DND-41 (cell line): Measurements from ENCODE around the gene GPR132.

Experiments
- ATAC-seq: fragments of 200-7000 bp; cut with Tn5 transposase; 3 replicates; pipeline ENCODE4 v1.9.1; 2021; ENCODE audit warnings: low read depth; ENCODE audit not compliant: insufficient read depth
- DNase-seq: peaks from one replicate; pipeline ENCODE4 v3.0.0-alpha.2; 2020
- H2AFZ ChIP-seq: 2 replicates; pipeline ENCODE4 v1.6.0; 2012; ENCODE audit warnings: low read depth, low read length
- H3K27ac ChIP-seq: 2 replicates; pipeline ENCODE4 v1.5.1; 2012; ENCODE audit warnings: low read length, inconsistent platforms
- H3K27me3 ChIP-seq: fragments of 200-600 bp; sonication (generic); 2 replicates; pipeline ENCODE4 v1.6.0; 2012; ENCODE audit warnings: low read length, mild to moderate bottlenecking, inconsistent platforms; ENCODE audit not compliant: insufficient read depth, poor library complexity
- H3K36me3 ChIP-seq: 2 replicates; pipeline ENCODE4 v1.5.1; 2012; ENCODE audit warnings: low read length, inconsistent platforms; ENCODE audit not compliant: insufficient read depth
- H3K4me1 ChIP-seq: 2 replicates; pipeline ENCODE4 v1.5.1; 2012; ENCODE audit warnings: mild to moderate bottlenecking, low read length; ENCODE audit not compliant: insufficient read depth
- H3K4me2 ChIP-seq: 2 replicates; pipeline ENCODE4 v1.6.0; 2012; ENCODE audit warnings: mild to moderate bottlenecking, moderate library complexity, low read length, inconsistent platforms; ENCODE audit not compliant: insufficient read depth
- H3K4me3 ChIP-seq, 2 experiments: fragments of 200-600 bp in 1 of 2; shearing (Covaris generic) in 1 of 2; 2 replicates each; pipeline ENCODE4 v1.5.1; 2012 to 2016; ENCODE audit warnings: inconsistent platforms in 2 of 2, low read length in 2 of 2, mild to moderate bottlenecking in 2 of 2, low read depth in 1 of 2, moderate library complexity in 1 of 2
- H3K79me2 ChIP-seq: 2 replicates; pipeline ENCODE4 v1.6.0; 2012; ENCODE audit warnings: low read length, inconsistent platforms; ENCODE audit not compliant: insufficient read depth
- H3K9ac ChIP-seq: 2 replicates; pipeline ENCODE4 v1.6.0; 2012; ENCODE audit warnings: low read depth, mild to moderate bottlenecking, inconsistent platforms, low read length, moderate library complexity
- H3K9me3 ChIP-seq: 2 replicates; pipeline ENCODE4 v1.5.1; 2012; ENCODE audit warnings: low read length, moderate library complexity, mild to moderate bottlenecking, inconsistent platforms; ENCODE audit not compliant: insufficient read depth, severe bottlenecking
- H4K20me1 ChIP-seq: 2 replicates; pipeline ENCODE4 v1.6.0; 2012; ENCODE audit warnings: low read length; ENCODE audit not compliant: insufficient read depth
- EZH2 ChIP-seq: IDR thresholded peaks from 3 replicates; pipeline ENCODE4 v1.6.1; 2012; ENCODE audit warnings: borderline replicate concordance, low read depth, mild to moderate bottlenecking, moderate library complexity, low read length, inconsistent platforms; ENCODE audit not compliant: severe bottlenecking
- TF ChIP-seq, protein P1 (sequence below): IDR thresholded peaks from 2 replicates; pipeline ENCODE4 v1.5.1; 2012; ENCODE audit warnings: borderline replicate concordance, low read length, moderate library complexity, mild to moderate bottlenecking; ENCODE audit not compliant: poor library complexity, severe bottlenecking; ENCODE audit errors: extremely low read depth

GPR132 gene

DNA sequence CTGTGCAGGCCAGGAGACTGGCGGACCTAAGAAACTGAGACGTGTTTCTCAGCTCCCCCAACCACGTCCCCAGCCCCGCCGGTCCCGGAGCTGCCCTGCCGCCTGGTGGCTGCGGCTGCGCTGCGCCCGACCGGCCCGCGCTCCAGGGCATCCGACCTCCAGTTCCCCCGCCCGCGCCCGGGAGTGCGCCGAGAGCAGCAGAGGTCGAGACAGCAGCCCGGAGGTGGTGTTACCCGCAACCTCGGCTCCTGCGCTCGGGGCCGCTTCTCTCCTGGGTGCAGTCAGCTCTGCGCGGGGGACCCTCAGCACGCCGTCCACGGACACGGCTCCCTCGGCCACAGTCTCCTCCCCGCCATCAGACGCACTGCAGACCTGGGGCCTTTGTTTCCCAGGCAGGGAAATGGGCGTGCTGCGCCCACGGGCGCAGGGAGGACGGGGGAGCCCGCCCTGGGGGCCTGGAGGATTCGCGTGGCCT lies 21.6 kb upstream of the GPR132 start:
- H3K27ac ChIP-seq = no peak overlapping the region
- H3K27me3 ChIP-seq = no peaks in the 10 kb centered on the region
- peak; percentile 78 for ATAC-seq

DNA sequence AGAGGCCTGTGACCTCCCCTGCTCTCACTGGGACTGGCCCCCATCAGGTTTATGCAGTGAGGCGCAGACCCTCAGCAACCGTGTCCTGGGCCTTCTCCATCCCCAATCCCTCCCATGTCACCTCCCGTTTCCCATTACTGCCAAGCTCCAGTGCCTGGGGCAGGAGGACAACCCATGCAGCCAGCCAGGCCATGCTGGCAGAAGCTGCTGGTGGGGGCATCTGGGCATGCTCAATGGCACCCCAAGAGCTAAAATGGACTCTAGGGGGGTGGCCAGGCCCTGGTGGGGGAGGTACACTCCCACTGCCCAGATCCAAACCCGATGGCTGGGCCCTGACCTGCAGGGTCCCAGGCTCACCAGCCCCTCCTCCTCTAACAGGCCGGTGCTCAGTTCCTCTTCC lies 20.5 kb upstream of the GPR132 start:
- Histone ChIP-seq H3K27me3 (no peaks in the 10 kb centered on the region), H3K27ac (no peak overlapping the region), H3K4me3 (no peak overlapping the region), H2AFZ (no peak overlapping the region), H3K36me3 (no peaks in the 10 kb centered on the region), H4K20me1 (peaks cover 9% of the 10 kb centered on the region), H3K9me3 (no peaks in the 10 kb centered on the region), H3K4me1 (no peaks in the 10 kb centered on the region), H3K79me2 (no peaks in the 10 kb centered on the region), H3K4me2 (no peak overlapping the region), H3K9ac (no peak overlapping the region)
- DNase-seq (no peak), ATAC-seq (no peak)
- TF ChIP-seq EZH2 = no peak
- TF ChIP-seq, protein P1, sequence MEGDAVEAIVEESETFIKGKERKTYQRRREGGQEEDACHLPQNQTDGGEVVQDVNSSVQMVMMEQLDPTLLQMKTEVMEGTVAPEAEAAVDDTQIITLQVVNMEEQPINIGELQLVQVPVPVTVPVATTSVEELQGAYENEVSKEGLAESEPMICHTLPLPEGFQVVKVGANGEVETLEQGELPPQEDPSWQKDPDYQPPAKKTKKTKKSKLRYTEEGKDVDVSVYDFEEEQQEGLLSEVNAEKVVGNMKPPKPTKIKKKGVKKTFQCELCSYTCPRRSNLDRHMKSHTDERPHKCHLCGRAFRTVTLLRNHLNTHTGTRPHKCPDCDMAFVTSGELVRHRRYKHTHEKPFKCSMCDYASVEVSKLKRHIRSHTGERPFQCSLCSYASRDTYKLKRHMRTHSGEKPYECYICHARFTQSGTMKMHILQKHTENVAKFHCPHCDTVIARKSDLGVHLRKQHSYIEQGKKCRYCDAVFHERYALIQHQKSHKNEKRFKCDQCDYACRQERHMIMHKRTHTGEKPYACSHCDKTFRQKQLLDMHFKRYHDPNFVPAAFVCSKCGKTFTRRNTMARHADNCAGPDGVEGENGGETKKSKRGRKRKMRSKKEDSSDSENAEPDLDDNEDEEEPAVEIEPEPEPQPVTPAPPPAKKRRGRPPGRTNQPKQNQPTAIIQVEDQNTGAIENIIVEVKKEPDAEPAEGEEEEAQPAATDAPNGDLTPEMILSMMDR = no peak

More for the DNA sequence above, 21.6 kb upstream of the GPR132 start:
- peaks cover 9% of the 10 kb centered on the region for H4K20me1 ChIP-seq
- H3K36me3 ChIP-seq = no peaks in the 10 kb centered on the region
- no peaks in the 10 kb centered on the region for H3K9me3 ChIP-seq
- H3K4me2 ChIP-seq = no peak overlapping the region; the same call in 1 of the 2 replicates
- no peak overlapping the region for H3K4me3 ChIP-seq
- H3K9ac ChIP-seq = no peak overlapping the region
- no peaks in the 10 kb centered on the region for H3K4me1 ChIP-seq
- DNase-seq = peak; percentile 58
- no peaks in the 10 kb centered on the region for H3K79me2 ChIP-seq
- no peak for TF ChIP-seq EZH2
- TF ChIP-seq, protein P1 = peak; percentile 61
- H2AFZ ChIP-seq = no peak overlapping the region

DNA sequence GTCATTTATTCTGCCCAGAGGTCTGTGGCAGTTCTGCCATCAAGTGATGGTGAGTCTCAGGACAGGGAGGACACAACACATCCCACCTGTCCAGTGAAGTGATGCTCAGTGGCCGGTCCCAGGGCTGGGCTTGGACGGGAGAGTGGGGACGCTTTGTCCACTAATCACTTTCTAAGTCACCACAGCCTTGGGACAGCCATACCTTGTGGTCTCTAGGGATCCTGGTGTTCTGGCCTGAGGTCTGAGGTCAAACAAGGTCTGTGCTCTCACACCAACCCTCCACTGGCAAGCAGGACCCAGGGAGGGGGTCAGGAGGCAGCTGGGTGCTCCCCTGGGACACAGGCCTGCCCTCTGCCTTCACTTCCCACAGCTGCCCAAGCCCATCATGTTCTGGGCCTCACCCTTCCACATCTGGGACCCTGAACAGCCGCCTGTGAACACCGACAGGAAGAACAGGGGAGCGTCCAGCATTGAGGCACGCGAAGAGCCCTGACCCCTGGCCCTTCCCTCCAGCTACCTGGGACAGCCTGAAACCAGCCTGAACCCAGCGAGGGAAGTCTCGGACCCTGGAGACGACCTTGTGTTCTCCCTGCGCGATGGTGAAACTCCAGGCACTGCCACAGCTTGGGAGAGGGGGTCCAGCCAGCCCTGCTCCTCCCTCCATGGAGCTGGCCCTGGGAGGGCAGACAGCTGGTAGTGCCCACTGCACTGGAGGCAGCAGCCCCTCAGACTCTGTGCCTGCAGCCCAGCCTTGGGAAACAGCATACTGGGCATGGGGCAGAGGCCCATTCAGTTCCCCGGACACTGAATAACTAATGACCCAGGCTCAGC lies 19.7 kb upstream of the GPR132 start:
- H3K27me3 ChIP-seq = no peaks in the 10 kb centered on the region
- H2AFZ ChIP-seq = no peak overlapping the region
- H3K79me2 ChIP-seq = no peaks in the 10 kb centered on the region
- H4K20me1 ChIP-seq = peaks cover 9% of the 10 kb centered on the region
- H3K36me3 ChIP-seq = no peaks in the 10 kb centered on the region
- H3K9ac ChIP-seq = no peak overlapping the region
- no peak overlapping the region for H3K27ac ChIP-seq
- DNase-seq (no peak), ATAC-seq (no peak)
- TF ChIP-seq, protein P1 = no peak
- TF ChIP-seq EZH2 = no peak
- H3K4me2 ChIP-seq = no peak overlapping the region
- no peaks in the 10 kb centered on the region for H3K9me3 ChIP-seq
- H3K4me1 ChIP-seq = no peaks in the 10 kb centered on the region
- H3K4me3 ChIP-seq = no peak overlapping the region
